H1 (cell line): ENCODE data around the gene RCOR2. TPM values are rescaled to one million over a fixed set of nuclear protein-coding genes. Genes with fewer than 3 reads are reported as not detected.

Experiments used
- CTCF ChIA-PET: fragments of 300-600 bp; sonication (Branson Sonifier 250); formaldehyde crosslinking; loops from one replicate; lab custom pipeline; 2021; ENCODE audit not compliant: partially characterized antibody; lab: Charles Lee
- POLR2A ChIA-PET: fragments of 300-600 bp; sonication (Branson Sonifier 250); formaldehyde crosslinking; loops from one replicate; lab custom pipeline; 2021; ENCODE audit warnings: inconsistent platforms; ENCODE audit not compliant: partially characterized antibody; lab: Charles Lee
- DNase-seq, 2 experiments: peaks; one replicate each; pipeline versions ENCODE4 v3.0.0 to v3.0.0-alpha.2; 2010 to 2022; ENCODE audit warnings: low spot score in 2 of 2, low read depth in 1 of 2, mixed read lengths in 1 of 2
- FAIRE-seq: peaks from 2 replicates; lab custom pipeline; 2011; peaks lifted over from hg19 to GRCh38; lab: Jason Lieb, UNC
- H2AFZ ChIP-seq: 2 replicates; pipeline ENCODE4 v1.8.1; 2012; ENCODE audit warnings: low read length, inconsistent platforms
- H2AK5ac ChIP-seq: 2 replicates; pipeline ENCODE4 v1.6.1; 2013; ENCODE audit warnings: low read depth, low read length
- H2BK120ac ChIP-seq: replicated peaks from 2 replicates; pipeline ENCODE3; 2013; ENCODE audit warnings: low read depth, low read length, inconsistent platforms
- H2BK12ac ChIP-seq: 2 replicates; pipeline ENCODE4 v1.6.1; 2013; ENCODE audit warnings: low read depth, low read length
- H2BK15ac ChIP-seq: 2 replicates; pipeline ENCODE4 v1.6.1; 2013; ENCODE audit warnings: low read length
- H2BK20ac ChIP-seq: 2 replicates; pipeline ENCODE4 v1.6.1; 2013; ENCODE audit warnings: low read length
- H2BK5ac ChIP-seq: 2 replicates; pipeline ENCODE4 v1.6.1; 2013; ENCODE audit warnings: low read depth, low read length
- H3K14ac ChIP-seq: 2 replicates; pipeline ENCODE4 v1.6.1; 2013; ENCODE audit warnings: inconsistent platforms; ENCODE audit not compliant: insufficient read length
- H3K18ac ChIP-seq: 2 replicates; pipeline ENCODE4 v1.6.1; 2013; ENCODE audit warnings: low read length; ENCODE audit errors: extremely low read depth
- H3K23ac ChIP-seq: 2 replicates; pipeline ENCODE4 v1.6.1; 2013; ENCODE audit warnings: inconsistent platforms; ENCODE audit not compliant: insufficient read length
- H3K23me2 ChIP-seq: 2 replicates; pipeline ENCODE4 v1.6.1; 2013; ENCODE audit warnings: low read depth, low read length
- H3K27ac ChIP-seq: 2 replicates; pipeline ENCODE4 v1.6.1; 2011; ENCODE audit warnings: low read depth, low read length, inconsistent platforms
- H3K27me3 ChIP-seq, 4 experiments: replicated peaks in 1 of 4; 1 replicate in 1 of 4; 2 replicates in 3 of 4; pipeline versions ENCODE4 v1.6.1 to v1.8.1; 2011 to 2013; ENCODE audit warnings: low read length in 3 of 4, mild to moderate bottlenecking in 3 of 4, inconsistent platforms in 2 of 4, mixed read lengths in 2 of 4, moderate library complexity in 1 of 4; ENCODE audit not compliant: control insufficient read depth in 3 of 4, insufficient read depth in 3 of 4; ENCODE audit errors: extremely low read depth in 1 of 4
- H3K36me3 ChIP-seq, 4 experiments: 2 replicates each; pipeline versions ENCODE4 v1.6.1 to v1.8.1; 2011 to 2013; ENCODE audit warnings: mild to moderate bottlenecking in 4 of 4, low read length in 3 of 4, moderate library complexity in 2 of 4, control low read depth in 1 of 4, inconsistent platforms in 1 of 4; ENCODE audit not compliant: insufficient read depth in 4 of 4, control insufficient read depth in 2 of 4
- H3K4ac ChIP-seq: replicated peaks from 2 replicates; pipeline ENCODE3; 2013; ENCODE audit warnings: low read length, low read depth, mixed read lengths, inconsistent platforms; ENCODE audit not compliant: insufficient read length
- H3K4me1 ChIP-seq, 4 experiments: replicated peaks in 1 of 4; 1 replicate in 1 of 4; 2 replicates in 3 of 4; pipeline versions ENCODE4 v1.6.1 to v1.8.1; 2011 to 2013; ENCODE audit warnings: low read length in 3 of 4, inconsistent platforms in 2 of 4, mixed read lengths in 1 of 4; ENCODE audit not compliant: insufficient read depth in 4 of 4, control insufficient read depth in 3 of 4
- H3K4me2 ChIP-seq, 2 experiments: 2 replicates each; pipeline versions ENCODE4 v1.6.1 to v1.8.1; 2011 to 2013; ENCODE audit warnings: low read depth in 2 of 2, low read length in 2 of 2, control low read depth in 1 of 2, inconsistent platforms in 1 of 2, mild to moderate bottlenecking in 1 of 2; ENCODE audit not compliant: insufficient read depth in 1 of 2
- H3K4me3 ChIP-seq, 4 experiments: fragments of 200-600, 300-600 bp in 1 of 4; sonication (generic), shearing (Covaris generic), sonication (Bioruptor Twin) in 1 of 4; 2 replicates each; pipeline versions ENCODE4 v1.5.1 to v1.8.1; 2011 to 2016; ENCODE audit warnings: low read length in 4 of 4, low read depth in 3 of 4, control low read depth in 2 of 4, inconsistent platforms in 2 of 4, mild to moderate bottlenecking in 2 of 4, mixed read lengths in 1 of 4, moderate library complexity in 1 of 4; ENCODE audit not compliant: insufficient read depth in 2 of 4; ENCODE audit errors: extremely low read depth in 1 of 4
- H3K56ac ChIP-seq: replicated peaks from 2 replicates; pipeline ENCODE3; 2013; ENCODE audit warnings: low read depth, mild to moderate bottlenecking, mixed read lengths, low read length, inconsistent platforms; ENCODE audit not compliant: insufficient read length
- H3K79me1 ChIP-seq: 2 replicates; pipeline ENCODE4 v1.6.1; 2013; ENCODE audit warnings: low read depth, low read length, control low read depth
- H3K79me2 ChIP-seq, 2 experiments: 2 replicates each; pipeline versions ENCODE4 v1.6.1 to v1.8.1; 2012 to 2013; ENCODE audit warnings: low read length in 2 of 2, mild to moderate bottlenecking in 2 of 2, inconsistent platforms in 1 of 2; ENCODE audit not compliant: insufficient read depth in 2 of 2, control insufficient read depth in 1 of 2
- H3K9ac ChIP-seq, 4 experiments: replicated peaks in 1 of 4; 1 replicate in 1 of 4; 2 replicates in 3 of 4; pipeline versions ENCODE4 v1.6.1 to v1.8.1; 2011 to 2013; ENCODE audit warnings: low read depth in 3 of 4, low read length in 3 of 4, control low read depth in 2 of 4, mild to moderate bottlenecking in 2 of 4, moderate library complexity in 2 of 4, inconsistent platforms in 1 of 4; ENCODE audit errors: extremely low read depth in 1 of 4
- H3K9me3 ChIP-seq, 2 experiments: 2 replicates each; pipeline versions ENCODE4 v1.6.1 to v1.8.1; 2012 to 2013; ENCODE audit warnings: mild to moderate bottlenecking in 2 of 2, moderate library complexity in 2 of 2, control low read depth in 1 of 2, inconsistent platforms in 1 of 2, low read depth in 1 of 2, low read length in 1 of 2, mixed read lengths in 1 of 2; ENCODE audit not compliant: insufficient read depth in 2 of 2
- H4K20me1 ChIP-seq, 2 experiments: replicated peaks in 1 of 2; 2 replicates each; pipeline versions ENCODE3 to v1.8.1; 2011 to 2013; ENCODE audit warnings: inconsistent platforms in 2 of 2, low read length in 2 of 2, mild to moderate bottlenecking in 1 of 2; ENCODE audit not compliant: insufficient read depth in 2 of 2, control insufficient read depth in 1 of 2
- H4K5ac ChIP-seq: 2 replicates; pipeline ENCODE4 v1.6.1; 2013; ENCODE audit warnings: low read length, low read depth, mixed read lengths, inconsistent platforms; ENCODE audit not compliant: insufficient read length
- H4K8ac ChIP-seq: 2 replicates; pipeline ENCODE4 v1.8.0; 2013; ENCODE audit warnings: mild to moderate bottlenecking, moderate library complexity, low read length, inconsistent platforms; ENCODE audit not compliant: insufficient read depth; ENCODE audit errors: extremely low read depth
- H4K91ac ChIP-seq: replicated peaks from 2 replicates; pipeline ENCODE3; 2013; ENCODE audit warnings: low read length, mixed read lengths, inconsistent platforms; ENCODE audit not compliant: insufficient read length
- CBX8 ChIP-seq: fragments of 300-800, 300-1000 bp; sonication (generic); IDR thresholded peaks from 2 replicates; pipeline ENCODE4 v1.7.1; 2016; ENCODE audit warnings: low read depth, low read length, borderline replicate concordance
- CEBPB ChIP-seq: IDR thresholded peaks from 2 replicates; pipeline ENCODE4 v1.6.1; 2012; ENCODE audit warnings: low read depth, low read length
- CHD1 ChIP-seq: IDR thresholded peaks from 2 replicates; pipeline ENCODE4 v1.6.1; 2012; ENCODE audit warnings: low read depth, low read length, improper control_type of control experiment
- CHD2 ChIP-seq: IDR thresholded peaks from 2 replicates; pipeline ENCODE4 v1.6.1; 2012; ENCODE audit warnings: low read length, improper control_type of control experiment
- EP300 ChIP-seq, 2 experiments: IDR thresholded peaks; 1 replicate in 1 of 2; 2 replicates in 1 of 2; pipeline ENCODE4 v1.6.1; 2011 to 2012; ENCODE audit warnings: low read depth in 2 of 2, low read length in 2 of 2, mild to moderate bottlenecking in 2 of 2, borderline replicate concordance in 1 of 2, inconsistent platforms in 1 of 2, moderate library complexity in 1 of 2
- JUND ChIP-seq: IDR thresholded peaks from 2 replicates; pipeline ENCODE4 v1.6.1; 2011; ENCODE audit warnings: mild to moderate bottlenecking, improper control_type of control experiment, low read length
- KDM5A ChIP-seq: fragments of 200-600 bp; IDR thresholded peaks from 2 replicates; pipeline ENCODE4 v1.7.1; 2012; ENCODE audit warnings: mild to moderate bottlenecking, low read length, inconsistent platforms, mixed read lengths
- RNF2 ChIP-seq: fragments of 200-900, 300-1000 bp; sonication (generic); IDR thresholded peaks from 2 replicates; pipeline ENCODE4 v1.7.1; 2016; ENCODE audit warnings: borderline replicate concordance, low read depth, mild to moderate bottlenecking, antibody characterized with exemption, low read length; ENCODE audit not compliant: poor library complexity, severe bottlenecking; ENCODE audit errors: missing control alignments
- RXRA ChIP-seq: IDR thresholded peaks from 2 replicates; pipeline ENCODE4 v1.6.1; 2011; ENCODE audit warnings: low read depth, mild to moderate bottlenecking, low read length, moderate library complexity; ENCODE audit not compliant: insufficient read depth
- SP1 ChIP-seq: IDR thresholded peaks from 2 replicates; pipeline ENCODE4 v1.6.1; 2011; ENCODE audit warnings: low read depth, low read length
- SP4 ChIP-seq: IDR thresholded peaks from 2 replicates; pipeline ENCODE4 v1.6.1; 2012; ENCODE audit warnings: low read length, inconsistent platforms
- TAF7 ChIP-seq: optimal IDR thresholded peaks from 2 replicates; pipeline ENCODE3; 2011; ENCODE audit warnings: low read depth, mild to moderate bottlenecking, inconsistent platforms, low read length, moderate library complexity, borderline replicate concordance
- YY1 ChIP-seq: IDR thresholded peaks from 2 replicates; pipeline ENCODE4 v1.6.1; 2011; ENCODE audit warnings: low read depth, mild to moderate bottlenecking, low read length
- WGBS, 2 experiments: shearing (Covaris generic) in 1 of 2; methylation state at CpG; one replicate each; pipeline versions ENCODE4 v1.1.6 to v1.1.7; 2013 to 2015; ENCODE audit warnings: low lambda C conversion rate in 2 of 2, mixed read lengths in 2 of 2, inconsistent platforms in 1 of 2, low coverage in 1 of 2, missing lambda C conversion rate in 1 of 2; ENCODE audit not compliant: insufficient replicate concordance in 2 of 2, insufficient coverage in 1 of 2, insufficient read length in 1 of 2; ENCODE audit errors: extremely low coverage in 1 of 2, missing lambda C conversion rate in 1 of 2; 5-methylcytosine and 5-hydroxymethylcytosine counted together
- polyA plus RNA-seq, 7 experiments: library from polyadenylated mRNA; depleted of rRNA in 3 of 7; stranded (reverse) in 5 of 7; unstranded in 2 of 7; fragments of >200 nt in 5 of 7; fragments of 200-250 nt in 2 of 7; gene quantifications; 1 replicate in 5 of 7; 2 replicates in 1 of 7; 4 replicates in 1 of 7; pipeline versions ENCODE4 v1.2.1 to v1.2.3, GENCODE V29; 2011 to 2013; ENCODE audit warnings: missing spikeins in 2 of 7, mixed read lengths in 2 of 7
- total RNA-seq: library from RNA; stranded (reverse); fragmentation: NEBNext Ultra II Directional; extraction: Animal tissue kit (Norgen Biotek cat#: 25700); gene quantifications from 2 replicates; pipeline ENCODE4 v1.2.1, GENCODE V29; 2021

Gene RCOR2
- total and polyA plus RNA-seq, 2 of the 8 experiments (the other 6 are each of a cell fraction or from before 2014, with no cell fraction given), result 54.6 to 78.0 TPM

GRCh38 chr11:63922673-63923192, 5.8 kb upstream of the RCOR2 start:
- Histone ChIP-seq H4K8ac (no peak overlapping the region; the same call in 1 of the 2 replicates), H3K36me3 (no peaks in the 10 kb centered on the region), H3K14ac (no peak overlapping the region), H2BK15ac (peak overlapping the region; percentile 61; the same call in 1 of the 2 replicates), H4K5ac (no peak overlapping the region), H3K4me3 (no peak overlapping the region), H2AFZ (no peak overlapping the region), H3K4me2 (no peak overlapping the region), H3K9ac (no peak overlapping the region), H3K18ac (no peak overlapping the region; the same call in 1 of the 2 replicates), H3K9me3 (no peaks in the 10 kb centered on the region), H3K79me2 (no peaks in the 10 kb centered on the region), H3K4ac (no peak overlapping the region), H2BK5ac (0 out of 2 replicates have a peak overlapping the region, but pooled peaks have one; percentile 35), H4K91ac (no peak overlapping the region), H2BK20ac (0 out of 2 replicates have a peak overlapping the region, but pooled peaks have one; percentile 18), H3K56ac (no peak overlapping the region), H4K20me1 (no peaks in the 10 kb centered on the region), H3K27ac (no peak overlapping the region), H3K23me2 (peaks cover 17% of the 10 kb centered on the region), H3K23ac (no peak overlapping the region), H2BK12ac (0 out of 2 replicates have a peak overlapping the region, but pooled peaks have one; percentile 60), H3K27me3 (peaks cover 0 to 5% (median 0%) of the 10 kb centered on the region in 4 experiments; a peak in 2 of 7 replicates), H2AK5ac (peak overlapping the region; percentile 86; the same call in 1 of the 2 replicates), H3K4me1 (peaks cover 2 to 24% (median 22%) of the 10 kb centered on the region in 4 experiments), H3K79me1 (no peaks in the 10 kb centered on the region), H2BK120ac (no peak overlapping the region)
- DNase-seq (no peak), FAIRE-seq (no peak)
- POLR2A ChIA-PET, result interaction anchor here (1.2 to 10.7 kb wide), 2 partner anchors 12 to 21 kb away, joined by 3 to 173 read pairs; partner anchors contain the start of gene NAA40
- WGBS, 2 experiments, result 70% methylated on average over 2 of the region's 2 CpGs; no CpG with 5 or more reads in 1 of the 2 experiments
- CTCF ChIA-PET, result interaction anchor here (1.0 to 9.3 kb wide), 6 partner anchors 8 to 86 kb away, joined by 3 to 129 read pairs (median 18); partner anchors contain the start of genes MARK2 and NAA40
- TF ChIP-seq TAF7, result no peak
- TF ChIP-seq CHD1, result no peak
- no peak for TF ChIP-seq SP4
- no peak for TF ChIP-seq CEBPB
- no peak for TF ChIP-seq YY1
- no peak for TF ChIP-seq KDM5A
- TF ChIP-seq CBX8, result no peak
- no peak for TF ChIP-seq SP1
- no peak for TF ChIP-seq CHD2
- no peak for TF ChIP-seq JUND
- TF ChIP-seq RNF2, result no peak
- TF ChIP-seq EP300 (IDR thresholded peaks at IDR 0.05; ENCODE audit: borderline replicate concordance in 1 of 2, low read depth in 2 of 2, low read length in 2 of 2), result no peak
- TF ChIP-seq RXRA, result no peak
